ENCODE measurements around the gene C6orf62.

GRCh38 chr6:24660105-24660504, 58.8 kb downstream of the C6orf62 start:
- TF ChIP-seq EZH2 (IDR thresholded peaks at IDR 0.05; ENCODE audit: borderline replicate concordance, low read depth, low read length, severe bottlenecking) = no peak
- TF ChIP-seq POLR2A (IDR thresholded peaks at IDR 0.05; ENCODE audit: low read depth, low read length) = no peak
- TF ChIP-seq CTCF (IDR thresholded peaks at IDR 0.05; ENCODE audit: extremely low read depth in 1 of 2, insufficient read depth in 1 of 2, low read depth in 1 of 2, low read length in 2 of 2) = no peak
